K562 (cell line): ENCODE data around the gene CAMSAP3. TPM values are rescaled to one million over a fixed set of nuclear protein-coding genes. Genes with fewer than 3 reads are reported as not detected.

Experiments used
- ATAC-seq: fragments of 200-7000 bp; cut with Tn5 transposase; 3 replicates; pipeline ENCODE4 v1.9.1; 2020; ENCODE audit warnings: moderate library complexity
- BruUV-seq: library from RNA; stranded (reverse); fragments of 400-500 nt; replicated peaks from 2 replicates; lab custom pipeline; 2021; lab: Mats Ljungman, UMichigan
- CTCF ChIA-PET: fragments of 300-600 bp; formaldehyde crosslinking; extraction: SDS; loops from one replicate; lab custom pipeline; 2021; ENCODE audit warnings: low intra/inter-chr PET ratio; lab: Yijun Ruan, JAX
- POLR2A ChIA-PET: fragments of 300-600, 350-650 bp; sonication (Branson Sonifier 250); formaldehyde crosslinking; extraction: SDS; loops from one replicate; lab custom pipeline; 2021; ENCODE audit warnings: antibody characterized with exemption, inconsistent platforms; lab: Yijun Ruan, JAX
- DNase-seq, 4 experiments: peaks; one replicate each; pipeline versions ENCODE4 v3.0.0 to v3.0.0-alpha.2; 2011 to 2018; ENCODE audit warnings: low spot score in 3 of 4, mixed read lengths in 3 of 4; ENCODE audit errors: extremely low read depth in 1 of 4
- FAIRE-seq: peaks from 2 replicates; lab custom pipeline; 2011; peaks lifted over from hg19 to GRCh38; lab: Jason Lieb, UNC
- H2AFZ ChIP-seq: 2 replicates; pipeline ENCODE4 v1.6.0; 2011; ENCODE audit warnings: low read depth, low read length, control low read depth, inconsistent platforms
- H3K27ac ChIP-seq: fragments of 200-600 bp; 3 replicates; pipeline ENCODE4 v1.8.0; 2011; ENCODE audit warnings: low read depth, mild to moderate bottlenecking, control low read depth, inconsistent platforms, low read length, moderate library complexity, mixed read lengths; ENCODE audit errors: extremely low read depth
- H3K27me3 ChIP-seq, 2 experiments: fragments of 300-600 bp in 1 of 2; 2 replicates in 1 of 2; 3 replicates in 1 of 2; pipeline versions ENCODE4 v1.6.0 to v1.8.0; 2011; ENCODE audit warnings: inconsistent platforms in 2 of 2, low read length in 2 of 2, mild to moderate bottlenecking in 1 of 2, mixed read lengths in 1 of 2, moderate library complexity in 1 of 2; ENCODE audit not compliant: control insufficient read depth in 2 of 2, insufficient read depth in 2 of 2
- H3K36me3 ChIP-seq: fragments of 300-600 bp; 3 replicates; pipeline ENCODE4 v1.8.0; 2011; ENCODE audit warnings: mild to moderate bottlenecking, low read length, inconsistent platforms; ENCODE audit not compliant: control insufficient read depth, insufficient read depth
- H3K4me1 ChIP-seq, 2 experiments: fragments of 200-600 bp in 1 of 2; replicated peaks in 1 of 2; 2 replicates in 1 of 2; 3 replicates in 1 of 2; pipeline versions ENCODE4 v1.5.1 to v1.8.0; 2011; ENCODE audit warnings: inconsistent platforms in 2 of 2, low read length in 2 of 2, mild to moderate bottlenecking in 1 of 2, mixed read lengths in 1 of 2, moderate library complexity in 1 of 2; ENCODE audit not compliant: control insufficient read depth in 2 of 2, insufficient read depth in 2 of 2
- H3K4me2 ChIP-seq: 2 replicates; pipeline ENCODE4 v1.6.1; 2011; ENCODE audit warnings: low read length, control low read depth, inconsistent platforms, mixed read lengths; ENCODE audit not compliant: insufficient read depth
- H3K4me3 ChIP-seq: fragments of 200-600 bp; sonication (generic), shearing (Covaris generic); 2 replicates; pipeline ENCODE4 v1.5.1; 2016; ENCODE audit warnings: control low read depth, inconsistent platforms
- H3K79me2 ChIP-seq: fragments of 200-600 bp; 3 replicates; pipeline ENCODE4 v1.8.0; 2011; ENCODE audit warnings: low read length, inconsistent platforms; ENCODE audit not compliant: control insufficient read depth, insufficient read depth
- H3K9ac ChIP-seq, 2 experiments: 2 replicates each; pipeline versions ENCODE4 v1.6.0 to v1.6.1; 2011; ENCODE audit warnings: low read depth in 2 of 2, low read length in 2 of 2, control low read depth in 1 of 2, inconsistent platforms in 1 of 2, mild to moderate bottlenecking in 1 of 2, mixed read lengths in 1 of 2; ENCODE audit not compliant: insufficient read depth in 1 of 2
- H3K9me1 ChIP-seq: one replicate; pipeline ENCODE4 v1.6.0; 2011; ENCODE audit warnings: inconsistent platforms, mild to moderate bottlenecking, low read length, moderate library complexity; ENCODE audit not compliant: control insufficient read depth, insufficient read depth
- H3K9me3 ChIP-seq: replicated peaks from 2 replicates; pipeline ENCODE4 v1.5.1; 2011; ENCODE audit warnings: low read depth, low read length, inconsistent platforms; ENCODE audit not compliant: control insufficient read depth, insufficient read depth
- H4K20me1 ChIP-seq: replicated peaks from 2 replicates; pipeline ENCODE4 v1.6.1; 2011; ENCODE audit warnings: low read length, inconsistent platforms, mixed read lengths; ENCODE audit not compliant: control insufficient read depth, insufficient read depth
- CBX1 ChIP-seq: sonication (generic); IDR thresholded peaks from 2 replicates; pipeline ENCODE4 v1.6.1; 2016; ENCODE audit warnings: antibody characterized with exemption, low read depth, mild to moderate bottlenecking
- KDM2B ChIP-seq: fragments of 250-450 bp; sonication (Bioruptor Pico); IDR thresholded peaks from 2 replicates; pipeline ENCODE4 v1.8.0; 2021; ENCODE audit warnings: mild to moderate bottlenecking, moderate library complexity
- TARDBP ChIP-seq: fragments of 450-650 bp; IDR thresholded peaks from 2 replicates; pipeline ENCODE4 v1.6.1; 2016
- TSC22D4 ChIP-seq: fragments of 450-650 bp; IDR thresholded peaks from 2 replicates; pipeline ENCODE4 v1.6.1; 2016; ENCODE audit warnings: missing genetic modification characterization, missing biosample characterization, control low read depth
- ZFP36 ChIP-seq: fragments of 150-350 bp; IDR thresholded peaks from 2 replicates; pipeline ENCODE4 v1.6.1; 2018; ENCODE audit warnings: low read length, low read depth; ENCODE audit not compliant: partially characterized antibody
- ZNF175 ChIP-seq: fragments of 200-800 bp; sonication (Bioruptor generic); IDR thresholded peaks from 2 replicates; pipeline ENCODE4 v1.6.1; 2016; ENCODE audit warnings: low read depth, mild to moderate bottlenecking, missing genetic modification characterization, missing compliant biosample characterization
- ZNF395 ChIP-seq: fragments of 200-800 bp; sonication (Bioruptor generic); IDR thresholded peaks from 2 replicates; pipeline ENCODE4 v1.6.1; 2017; ENCODE audit warnings: missing genetic modification characterization, missing compliant biosample characterization
- ZNF592 ChIP-seq: fragments of 450-650 bp; IDR thresholded peaks from 2 replicates; pipeline ENCODE4 v1.6.1; 2017; ENCODE audit warnings: antibody characterized with exemption, mild to moderate bottlenecking
- ZNF740 ChIP-seq, 3 experiments: fragments of 200-800 bp in 1 of 3; sonication (Bioruptor generic) in 1 of 3; sonication (generic) in 1 of 3; formaldehyde crosslinking in 1 of 3; IDR thresholded peaks; 2 replicates each; pipeline versions ENCODE4 v1.6.1 to v1.8.0; 2016 to 2022; ENCODE audit warnings: mild to moderate bottlenecking in 2 of 3, missing compliant biosample characterization in 2 of 3, missing genetic modification characterization in 2 of 3, missing genetic modification reagents in 1 of 3
- WGBS: fragments of 100-300 bp; shearing (Covaris generic); methylation state at CpG from one replicate; pipeline ENCODE4 v1.1.6; 2016; ENCODE audit warnings: low coverage, mixed read lengths; ENCODE audit not compliant: insufficient coverage; ENCODE audit errors: missing lambda C conversion rate; 5-methylcytosine and 5-hydroxymethylcytosine counted together
- in situ Hi-C: fragments of 300-500 bp; cut with MboI; formaldehyde crosslinking; loops from 4 replicates; pipeline ENCODE4 v1.15.0; 2018; ENCODE audit warnings: inconsistent platforms, mixed read lengths
- intact Hi-C: fragments of 100-400 bp; cut with micrococcal nuclease; formaldehyde crosslinking; loops from 2 replicates; pipeline ENCODE4 v1.14.2; 2022
- polyA plus RNA-seq, 8 experiments: library from polyadenylated mRNA; depleted of rRNA in 4 of 8; stranded (reverse) in 5 of 8; unstranded in 3 of 8; fragments of >200 nt; fragmentation: Nextera tagmentation in 2 of 8; fragmentation: Illumina TruSeq in 1 of 8; extraction: Ambion mirVana in 2 of 8; extraction: Trizol in 1 of 8; gene quantifications; 2 replicates each; pipeline versions ENCODE4 v1.2.1 to v1.2.3, GENCODE V29; 2011 to 2014; ENCODE audit warnings: inconsistent platforms in 1 of 8, missing spikeins in 1 of 8
- total RNA-seq, 7 experiments: library from RNA; depleted of rRNA in 6 of 7; stranded (reverse); fragments of >200 nt in 6 of 7; fragmentation: Illumina TruSeq in 2 of 7; extraction: Trizol in 2 of 7; gene quantifications; 2 replicates each; pipeline versions ENCODE4 v1.2.1 to v1.2.3, GENCODE V29; 2011 to 2021; ENCODE audit warnings: low replicate concordance in 1 of 7
- TF ChIP-seq, protein P1 (sequence below): sonication (generic); formaldehyde crosslinking; IDR thresholded peaks from 2 replicates; pipeline ENCODE4 v1.8.1; 2023; ENCODE audit warnings: mild to moderate bottlenecking, missing genetic modification reagents

The CAMSAP3 gene
- total and polyA plus RNA-seq, 9 of the 15 experiments (the other 6 are each of a cell fraction or from before 2014, with no cell fraction given): 0.01 to 0.89 (median 0.22) TPM; not detected in 1

DNA sequence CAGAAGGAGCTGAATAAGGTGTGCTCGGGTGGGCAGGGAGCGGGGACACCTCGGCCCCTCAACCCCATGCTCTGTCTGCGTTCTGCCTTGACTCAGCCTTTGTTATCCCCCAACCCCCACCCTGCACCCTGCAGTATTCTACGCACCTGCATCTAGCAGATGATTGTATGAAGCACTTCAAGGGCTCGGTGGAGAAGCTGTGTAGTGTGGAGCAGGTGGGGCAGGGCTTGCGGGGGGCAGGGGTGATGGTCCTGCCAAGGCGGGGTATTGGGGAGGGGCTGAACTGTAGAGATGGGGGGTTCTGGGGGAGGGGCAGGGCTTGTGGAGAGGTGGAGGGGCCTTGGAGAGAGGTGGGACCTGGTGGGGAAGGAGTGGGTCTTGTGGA is 47.4 kb downstream of the CAMSAP3 start:
- ATAC-seq (no peak), DNase-seq (no peak), FAIRE-seq (no peak)
- in situ Hi-C loops: no loop called here
- ChIA-PET POLR2A (no interaction called here), CTCF (no interaction called here)
- intact Hi-C loops: no loop called here
- H3K27ac ChIP-seq: no peak overlapping the region
- no peak overlapping the region for H2AFZ ChIP-seq
- WGBS: 96% methylated on average over 5 of the region's 8 CpGs
- H3K9ac ChIP-seq: 0 out of 4 replicates have a peak overlapping the region, but pooled peaks of 1 of the 2 experiments have one; percentile 14
- no peaks in the 10 kb centered on the region for H3K9me1 ChIP-seq
- BruUV-seq: no TSS peak
- peaks cover 6% of the 10 kb centered on the region; the same call in 1 of the 2 replicates for H3K9me3 ChIP-seq
- H3K4me2 ChIP-seq: no peak overlapping the region
- H3K4me1 ChIP-seq: peaks cover 3 to 73% of the 10 kb centered on the region in 2 experiments; a peak in 4 of 5 replicates
- H3K27me3 ChIP-seq: no peaks in the 10 kb centered on the region; a peak in 1 of 5 replicates
- no peak overlapping the region for H3K4me3 ChIP-seq
- peaks cover 21% of the 10 kb centered on the region for H4K20me1 ChIP-seq
- peaks cover 26% of the 10 kb centered on the region for H3K79me2 ChIP-seq
- H3K36me3 ChIP-seq: peaks cover 77% of the 10 kb centered on the region; the same call in 2 of the 3 replicates
- no peak for TF ChIP-seq ZFP36
- TF ChIP-seq TARDBP: no peak
- no peak for TF ChIP-seq ZNF592
- no peak for TF ChIP-seq KDM2B (CRISPR knock-in tag)
- no peak for TF ChIP-seq TSC22D4 (tag)
- no peak for TF ChIP-seq ZNF395 (CRISPR knock-in tag)
- TF ChIP-seq CBX1: no peak
- TF ChIP-seq, protein P1, sequence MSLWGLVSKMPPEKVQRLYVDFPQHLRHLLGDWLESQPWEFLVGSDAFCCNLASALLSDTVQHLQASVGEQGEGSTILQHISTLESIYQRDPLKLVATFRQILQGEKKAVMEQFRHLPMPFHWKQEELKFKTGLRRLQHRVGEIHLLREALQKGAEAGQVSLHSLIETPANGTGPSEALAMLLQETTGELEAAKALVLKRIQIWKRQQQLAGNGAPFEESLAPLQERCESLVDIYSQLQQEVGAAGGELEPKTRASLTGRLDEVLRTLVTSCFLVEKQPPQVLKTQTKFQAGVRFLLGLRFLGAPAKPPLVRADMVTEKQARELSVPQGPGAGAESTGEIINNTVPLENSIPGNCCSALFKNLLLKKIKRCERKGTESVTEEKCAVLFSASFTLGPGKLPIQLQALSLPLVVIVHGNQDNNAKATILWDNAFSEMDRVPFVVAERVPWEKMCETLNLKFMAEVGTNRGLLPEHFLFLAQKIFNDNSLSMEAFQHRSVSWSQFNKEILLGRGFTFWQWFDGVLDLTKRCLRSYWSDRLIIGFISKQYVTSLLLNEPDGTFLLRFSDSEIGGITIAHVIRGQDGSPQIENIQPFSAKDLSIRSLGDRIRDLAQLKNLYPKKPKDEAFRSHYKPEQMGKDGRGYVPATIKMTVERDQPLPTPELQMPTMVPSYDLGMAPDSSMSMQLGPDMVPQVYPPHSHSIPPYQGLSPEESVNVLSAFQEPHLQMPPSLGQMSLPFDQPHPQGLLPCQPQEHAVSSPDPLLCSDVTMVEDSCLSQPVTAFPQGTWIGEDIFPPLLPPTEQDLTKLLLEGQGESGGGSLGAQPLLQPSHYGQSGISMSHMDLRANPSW (CRISPR knock-in tag): no peak
- no peak for TF ChIP-seq ZNF175 (CRISPR knock-in tag)
- no peak for TF ChIP-seq ZNF740 (CRISPR knock-in tag; IDR thresholded peaks at IDR 0.05)
- no peak for TF ChIP-seq ZNF740 (tag; IDR thresholded peaks at IDR 0.05)
